Measurements from ENCODE around the gene STK4. TPM values are rescaled to one million over a fixed set of nuclear protein-coding genes. Genes with fewer than 3 reads are reported as not detected.
"Not testable (repeated sequence)": the region's sequence is repeated elsewhere in the genome, so short reads cannot be mapped to it uniquely, and the experiment has no call there.

The STK4 gene
- polyA plus RNA-seq, 4 donors = 15.4 to 21.7 (median 19.4) TPM

DNA sequence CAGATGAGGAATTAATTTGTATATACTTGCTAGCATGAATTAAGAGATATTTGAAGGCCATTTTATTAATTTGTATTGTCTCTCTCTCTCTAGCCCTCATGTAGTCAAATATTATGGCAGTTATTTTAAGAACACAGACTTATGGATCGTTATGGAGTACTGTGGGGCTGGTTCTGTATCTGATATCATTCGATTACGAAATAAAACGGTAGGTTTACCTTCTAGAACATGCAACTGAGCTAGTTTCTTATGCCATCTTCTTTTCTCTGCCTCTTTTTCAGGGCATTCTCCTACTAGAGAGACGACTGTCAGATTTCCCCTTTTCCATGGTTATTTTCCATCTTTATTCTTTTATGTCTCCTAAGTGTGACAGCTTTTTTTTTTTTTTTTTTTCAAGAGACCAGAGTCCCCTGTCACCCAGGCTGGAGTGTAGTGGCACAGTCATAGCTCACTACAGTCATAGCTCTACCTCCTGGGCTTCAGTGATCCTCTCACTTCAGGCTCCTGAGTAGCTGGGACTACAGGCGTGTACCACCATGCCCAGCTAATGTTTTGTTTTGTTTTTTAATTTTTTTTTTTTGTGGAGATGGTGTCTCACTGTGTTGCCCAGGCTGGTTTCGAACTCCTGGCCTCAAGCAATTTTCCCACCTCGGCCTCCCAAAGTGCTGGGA lies 15.6 kb downstream of the STK4 start:
- DNase-seq (ENCODE audit: low read depth in 4 of 4, low spot score in 3 of 4) = no peak

- DNase-seq (ENCODE audit: low read depth in 4 of 4, low spot score in 3 of 4) = no peak
Measured at GRCh38 chr20:44983093-44983674, 16.9 kb downstream of the STK4 start.

- no peak for DNase-seq (ENCODE audit: low read depth in 4 of 4, low spot score in 3 of 4)
Measured at GRCh38 chr20:44988631-44989171, 22.4 kb downstream of the STK4 start.

GRCh38 chr20:44990425-44990824 lies 24.1 kb downstream of the STK4 start:
- DNase-seq (ENCODE audit: low read depth in 4 of 4, low spot score in 3 of 4) = no peak

DNA sequence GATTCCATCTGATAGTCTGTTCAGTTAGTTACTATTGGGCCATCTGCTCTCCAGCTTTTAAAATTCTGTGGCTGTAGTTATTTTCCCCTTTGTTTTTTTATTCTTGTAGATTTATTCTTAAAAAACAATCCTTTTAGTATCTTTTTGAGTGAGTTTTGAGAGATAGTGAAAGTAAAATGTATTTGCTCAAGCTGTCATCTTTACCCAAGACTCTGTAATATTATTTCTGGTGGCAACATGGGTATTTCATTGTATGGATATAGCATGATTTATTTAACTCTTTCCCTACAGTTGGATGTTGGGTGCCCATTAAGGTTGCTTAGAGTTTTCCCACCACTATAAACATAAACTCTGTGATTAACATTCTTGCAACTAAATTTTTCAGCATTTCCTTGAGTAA lies 24.6 kb downstream of the STK4 start:
- DNase-seq (ENCODE audit: low read depth in 4 of 4, low spot score in 3 of 4) = no peak

- DNase-seq (ENCODE audit: low read depth in 4 of 4, low spot score in 3 of 4) = no peak
Measured at GRCh38 chr20:44993343-44993742, 27.0 kb downstream of the STK4 start.

DNA sequence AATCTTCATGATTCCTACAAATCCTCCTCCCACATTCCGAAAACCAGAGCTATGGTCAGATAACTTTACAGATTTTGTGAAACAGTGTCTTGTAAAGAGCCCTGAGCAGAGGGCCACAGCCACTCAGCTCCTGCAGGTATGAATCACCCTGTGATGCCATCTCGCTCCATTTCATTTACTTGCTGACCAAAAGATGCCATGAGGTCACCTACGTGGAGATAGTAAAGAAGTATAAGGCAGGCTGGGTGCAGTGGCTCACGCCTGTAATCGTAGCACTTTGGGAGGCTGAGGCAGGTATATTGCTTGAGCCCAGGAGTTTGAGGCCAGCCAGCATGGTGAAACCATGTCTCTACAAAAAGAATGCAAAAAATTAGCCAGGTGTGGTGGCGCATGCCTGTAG lies 30.9 kb downstream of the STK4 start:
- DNase-seq (ENCODE audit: low read depth in 4 of 4, low spot score in 3 of 4) = no peak

DNA sequence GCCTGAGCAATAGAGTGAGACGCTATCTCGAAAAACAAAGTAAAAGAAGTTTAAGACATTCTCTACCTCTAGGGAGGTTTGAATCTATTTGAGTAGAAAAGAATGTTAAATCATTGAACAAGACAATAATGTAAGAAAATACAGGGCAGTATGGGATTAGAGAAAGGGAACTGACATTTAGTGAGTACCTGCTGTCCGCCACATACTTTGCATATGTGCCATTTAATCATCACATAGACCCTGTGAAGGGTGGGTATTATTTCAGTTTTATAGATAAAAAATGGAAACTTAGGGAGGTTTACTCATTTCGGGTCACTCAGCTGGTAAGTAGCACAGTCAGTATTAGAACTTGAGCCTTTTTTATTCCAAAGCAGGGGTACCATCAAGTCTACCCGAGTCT lies 31.4 kb downstream of the STK4 start:
- no peak for DNase-seq (ENCODE audit: low read depth in 4 of 4, low spot score in 3 of 4)

DNA sequence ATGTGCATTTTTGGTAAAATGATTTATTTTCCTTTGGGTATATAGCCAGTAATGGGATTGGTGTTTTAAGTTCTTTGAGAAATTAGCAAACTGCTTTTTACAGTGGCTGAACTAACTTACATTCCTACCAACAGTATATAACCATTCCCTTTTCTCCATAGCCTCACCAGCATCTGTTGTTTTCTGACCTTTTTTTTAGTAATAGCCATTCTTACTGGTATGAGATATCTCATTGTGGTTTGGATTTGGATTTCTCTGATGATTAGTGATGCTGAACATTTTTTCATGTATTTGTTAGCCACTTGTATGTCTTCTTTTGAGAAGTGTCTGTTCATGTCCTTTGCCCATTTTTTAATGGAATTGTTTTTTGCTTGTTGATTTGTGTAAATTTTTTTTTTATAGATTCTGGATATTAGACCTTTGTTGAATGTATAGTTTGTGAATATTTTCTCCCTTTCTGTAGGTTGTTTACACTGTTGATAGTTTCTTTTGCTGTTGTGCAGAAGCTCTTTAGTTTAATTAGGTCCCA lies 42.3 kb downstream of the STK4 start:
- DNase-seq (ENCODE audit: low read depth in 4 of 4, low spot score in 3 of 4) = no peak

GRCh38 chr20:45010399-45010828 lies 44.1 kb downstream of the STK4 start:
- no peak for DNase-seq (ENCODE audit: low read depth in 4 of 4, low spot score in 3 of 4)

- peak in 2 of 4 donors; percentile 16 to 35 for DNase-seq (ENCODE audit: low read depth in 4 of 4, low spot score in 3 of 4)
Measured at GRCh38 chr20:45011108-45011526, 44.8 kb downstream of the STK4 start.

DNA sequence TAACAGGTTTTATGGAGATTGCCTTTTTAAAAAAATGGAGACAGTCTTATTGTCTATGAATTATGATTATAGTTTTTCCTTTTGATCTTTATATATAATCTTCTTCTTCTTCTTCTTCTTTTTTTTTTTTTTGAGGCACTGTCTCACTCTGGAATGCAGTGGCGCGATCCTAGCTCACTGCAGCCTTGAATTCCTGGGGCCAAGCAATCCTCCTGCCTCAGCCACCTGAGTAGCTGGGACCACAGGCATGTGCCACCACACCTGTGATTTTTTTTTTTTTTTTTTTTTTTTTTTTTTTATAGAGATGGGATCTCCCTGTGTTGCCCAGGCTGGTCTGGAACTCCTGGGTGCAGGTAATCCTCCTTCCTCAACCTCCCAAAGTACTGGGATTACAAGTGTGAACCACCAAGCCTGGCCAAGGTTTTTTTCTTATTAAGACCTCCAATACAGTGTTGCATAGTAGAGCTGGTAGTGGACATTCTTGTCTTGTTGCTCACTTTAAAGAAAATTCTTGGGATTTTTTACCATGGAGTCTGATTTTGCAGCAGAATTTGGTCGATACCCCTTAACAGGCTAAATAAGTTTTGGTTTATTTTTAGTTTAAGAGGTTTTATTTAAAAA lies 46.5 kb downstream of the STK4 start:
- no peak for DNase-seq (ENCODE audit: low read depth in 4 of 4, low spot score in 3 of 4)

DNA sequence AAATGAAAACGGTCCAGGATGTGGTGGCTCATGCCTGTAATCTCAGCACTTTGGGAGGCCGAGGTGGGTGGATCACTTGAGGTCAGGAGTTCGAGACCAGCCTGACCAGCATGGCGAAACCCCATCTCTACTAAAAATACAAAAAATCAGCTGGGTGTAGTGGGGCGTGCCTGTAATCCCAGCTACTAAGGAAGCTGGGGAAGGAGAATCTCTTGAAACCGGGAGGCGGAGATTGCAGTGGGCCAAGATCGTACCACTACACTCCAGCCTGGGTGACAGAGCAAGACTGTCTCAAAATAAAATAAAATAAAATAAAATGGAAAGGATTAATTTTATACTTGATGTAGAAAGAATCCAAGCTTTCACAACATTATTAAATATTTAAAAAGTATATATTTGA lies 47.8 kb downstream of the STK4 start:
- DNase-seq (ENCODE audit: low read depth in 4 of 4, low spot score in 3 of 4) = not testable (repeated sequence)

DNA sequence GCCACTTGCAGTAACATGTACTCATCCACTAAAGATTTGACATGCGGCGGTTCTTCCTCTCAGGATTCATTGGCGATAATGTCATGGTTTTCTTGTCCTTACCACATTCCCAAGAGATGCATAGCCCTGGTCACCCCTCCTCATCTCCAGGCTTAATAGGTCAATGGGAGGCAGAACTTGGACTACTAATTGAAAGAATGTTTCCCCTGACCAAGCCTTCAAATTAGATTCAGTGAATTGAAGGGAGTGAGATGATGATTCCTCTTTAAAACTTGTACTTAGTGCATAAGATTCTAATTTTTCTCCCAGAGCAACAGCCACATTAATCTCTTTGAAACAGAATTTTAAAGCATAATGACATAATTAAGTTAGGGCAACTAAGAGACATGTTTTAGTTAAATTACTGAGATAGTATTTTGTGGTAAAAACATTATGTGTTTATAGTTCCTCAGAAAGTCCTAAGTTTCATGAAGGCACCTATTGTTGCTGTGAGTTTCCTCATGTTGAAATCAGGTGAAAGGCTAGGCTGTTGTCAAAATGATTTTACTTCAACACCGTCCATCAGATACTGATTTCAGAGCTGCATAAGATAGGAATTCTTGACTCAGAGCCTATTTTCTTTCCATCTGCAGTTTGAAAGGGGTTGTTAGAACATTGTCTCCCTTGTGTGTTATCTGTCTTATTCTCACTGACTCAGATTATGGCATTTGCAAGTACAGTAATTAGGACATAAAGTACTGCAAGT lies 48.5 kb downstream of the STK4 start:
- no peak for DNase-seq (ENCODE audit: low read depth in 4 of 4, low spot score in 3 of 4)

DNA sequence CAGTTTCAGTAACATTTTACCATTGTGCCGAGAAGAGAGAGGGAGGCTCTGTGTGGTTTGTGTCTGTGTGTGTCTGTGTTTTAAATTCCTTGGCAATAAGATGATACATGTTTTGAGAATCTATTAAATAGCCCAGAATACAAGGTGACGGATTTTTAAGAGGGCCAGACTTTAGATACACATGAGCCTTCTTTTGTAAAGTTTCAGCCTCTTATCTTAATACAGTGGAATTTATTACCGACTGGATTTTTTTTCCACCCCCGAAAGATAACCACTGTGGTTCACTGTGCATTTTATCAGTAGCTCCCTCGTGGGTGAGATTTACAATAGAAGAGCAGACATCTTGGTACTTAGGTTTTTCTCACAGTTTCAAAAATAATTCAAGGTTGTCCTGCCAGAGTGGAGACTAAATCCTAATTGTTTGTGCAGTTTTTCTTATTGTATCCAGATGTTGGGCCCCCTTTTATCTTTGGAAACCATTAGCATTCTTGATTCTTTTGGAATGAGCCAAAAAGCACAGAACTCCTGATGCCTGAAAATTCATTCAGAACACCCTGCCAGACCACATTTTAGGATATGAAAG lies 49.9 kb downstream of the STK4 start:
- no peak for DNase-seq (ENCODE audit: low read depth in 4 of 4, low spot score in 3 of 4)

DNA sequence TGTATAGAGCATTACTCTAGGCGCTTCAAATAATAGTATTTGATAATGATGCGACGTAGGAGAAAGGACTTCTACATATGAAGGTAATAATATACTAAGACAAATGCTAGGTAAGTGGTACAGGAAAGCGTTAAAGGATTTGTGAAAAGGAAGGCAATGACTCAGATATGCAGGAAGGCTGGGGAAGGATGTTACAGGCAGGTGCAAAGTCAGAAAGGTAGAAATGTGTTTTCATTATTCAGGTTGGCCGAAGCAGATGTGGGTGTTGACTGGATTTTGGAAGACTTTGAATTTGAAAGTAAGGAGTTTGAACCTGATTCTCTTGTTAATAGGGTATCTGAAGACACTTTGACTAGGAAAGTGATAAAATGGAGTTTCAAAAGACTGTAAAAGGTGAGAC lies 51.0 kb downstream of the STK4 start:
- DNase-seq (ENCODE audit: low read depth in 4 of 4, low spot score in 3 of 4) = no peak

- DNase-seq (ENCODE audit: low read depth in 4 of 4, low spot score in 3 of 4) = no peak
Measured at GRCh38 chr20:45017857-45018256, 51.5 kb downstream of the STK4 start.

DNA sequence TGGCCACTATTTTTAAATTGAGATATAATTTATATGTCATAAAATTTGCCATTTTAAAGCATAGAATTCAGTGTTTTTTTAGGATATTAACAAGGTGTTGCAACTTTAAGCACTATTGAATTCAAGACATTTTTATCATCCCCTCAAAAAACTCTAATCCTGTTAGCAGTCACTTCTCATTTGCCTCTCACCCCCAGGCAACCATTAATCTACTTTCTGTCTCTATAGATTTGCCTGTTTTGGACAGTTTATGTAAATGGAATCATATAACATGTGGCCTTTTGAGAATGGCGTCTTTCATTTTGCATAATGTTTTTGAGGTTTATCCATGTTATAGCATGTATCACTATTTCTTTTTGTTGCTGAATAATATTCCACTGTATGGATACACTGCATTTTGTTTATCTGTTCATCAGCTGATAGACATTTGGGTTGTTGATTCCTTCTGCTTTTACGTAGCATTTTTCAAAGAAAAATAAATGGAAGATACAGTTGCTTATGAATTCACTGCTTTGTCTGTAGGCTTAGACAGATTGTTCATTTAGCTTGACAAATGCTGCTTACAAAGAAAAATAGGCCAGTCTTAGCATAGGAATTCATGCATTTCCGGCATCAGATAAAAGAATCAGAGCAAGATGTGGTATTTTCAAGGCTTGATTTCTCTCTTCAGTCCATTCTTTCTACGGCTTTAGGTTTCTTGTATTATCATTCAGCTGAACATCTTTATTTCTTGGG lies 52.9 kb downstream of the STK4 start:
- DNase-seq (ENCODE audit: low read depth in 4 of 4, low spot score in 3 of 4) = no peak

- DNase-seq (ENCODE audit: low read depth in 4 of 4, low spot score in 3 of 4) = no peak
Measured at GRCh38 chr20:45019762-45020123, 53.4 kb downstream of the STK4 start.
